Esophagus muscularis mucosa (tissue), 3 donors: ENCODE data around the gene RAE1.

ENCODE experiments used
- POLR2A ChIP-seq: fragments of 450-650 bp; IDR thresholded peaks from one replicate; pipeline ENCODE4 v1.6.1; 2017; ENCODE audit warnings: antibody characterized with exemption, moderate library complexity, mild to moderate bottlenecking, low read depth
- POLR2AphosphoS5 ChIP-seq, 2 donors: sonication (generic); formaldehyde crosslinking; IDR thresholded peaks; one replicate each; pipeline ENCODE4 v1.6.1; 2017; ENCODE audit warnings: antibody characterized with exemption in 2 of 2
- TF ChIP-seq, protein P1 (sequence below), 3 experiments: fragments of 200-600 bp in 2 of 3; fragments of 450-650 bp in 1 of 3; sonication (generic) in 2 of 3; IDR thresholded peaks; one replicate each; pipeline ENCODE4 v1.5.1; 2017 to 2019; ENCODE audit warnings: antibody characterized with exemption in 3 of 3, mild to moderate bottlenecking in 2 of 3, moderate library complexity in 1 of 3

DNA sequence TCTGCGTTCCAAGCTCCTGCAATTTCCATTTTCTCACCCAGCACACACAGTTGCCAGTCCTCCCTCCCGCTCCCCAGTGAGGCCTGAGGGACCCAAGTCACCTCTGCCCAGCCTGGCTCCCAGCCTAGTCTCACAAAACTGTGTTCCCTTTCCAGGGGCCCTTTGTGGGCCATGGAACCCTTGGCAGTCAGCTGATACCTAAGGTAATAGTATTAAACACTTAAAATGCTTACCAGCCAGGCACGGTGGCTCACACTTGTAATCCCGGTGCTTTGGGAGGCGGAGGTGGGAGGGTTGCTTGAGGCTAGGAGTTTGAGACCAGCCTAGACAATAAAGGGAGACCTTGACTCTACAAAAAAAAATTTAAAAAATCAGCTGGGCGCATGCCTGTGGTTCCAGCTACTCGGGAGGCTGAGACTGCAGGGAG, 36.9 kb downstream of the RAE1 start:
- TF ChIP-seq, protein P1, sequence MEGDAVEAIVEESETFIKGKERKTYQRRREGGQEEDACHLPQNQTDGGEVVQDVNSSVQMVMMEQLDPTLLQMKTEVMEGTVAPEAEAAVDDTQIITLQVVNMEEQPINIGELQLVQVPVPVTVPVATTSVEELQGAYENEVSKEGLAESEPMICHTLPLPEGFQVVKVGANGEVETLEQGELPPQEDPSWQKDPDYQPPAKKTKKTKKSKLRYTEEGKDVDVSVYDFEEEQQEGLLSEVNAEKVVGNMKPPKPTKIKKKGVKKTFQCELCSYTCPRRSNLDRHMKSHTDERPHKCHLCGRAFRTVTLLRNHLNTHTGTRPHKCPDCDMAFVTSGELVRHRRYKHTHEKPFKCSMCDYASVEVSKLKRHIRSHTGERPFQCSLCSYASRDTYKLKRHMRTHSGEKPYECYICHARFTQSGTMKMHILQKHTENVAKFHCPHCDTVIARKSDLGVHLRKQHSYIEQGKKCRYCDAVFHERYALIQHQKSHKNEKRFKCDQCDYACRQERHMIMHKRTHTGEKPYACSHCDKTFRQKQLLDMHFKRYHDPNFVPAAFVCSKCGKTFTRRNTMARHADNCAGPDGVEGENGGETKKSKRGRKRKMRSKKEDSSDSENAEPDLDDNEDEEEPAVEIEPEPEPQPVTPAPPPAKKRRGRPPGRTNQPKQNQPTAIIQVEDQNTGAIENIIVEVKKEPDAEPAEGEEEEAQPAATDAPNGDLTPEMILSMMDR (IDR thresholded peaks at IDR 0.05) = no peak
- no peak for TF ChIP-seq POLR2AphosphoS5 (IDR thresholded peaks at IDR 0.05)
- TF ChIP-seq POLR2A = no peak
